ENCODE data around the gene KCTD1.
A peak's percentile ranks its signal among the peaks of the same experiment; 100 is the strongest.
"Not testable (repeated sequence)": the region's sequence is repeated elsewhere in the genome, so short reads cannot be mapped to it uniquely, and the experiment has no call there.

The KCTD1 gene

DNA sequence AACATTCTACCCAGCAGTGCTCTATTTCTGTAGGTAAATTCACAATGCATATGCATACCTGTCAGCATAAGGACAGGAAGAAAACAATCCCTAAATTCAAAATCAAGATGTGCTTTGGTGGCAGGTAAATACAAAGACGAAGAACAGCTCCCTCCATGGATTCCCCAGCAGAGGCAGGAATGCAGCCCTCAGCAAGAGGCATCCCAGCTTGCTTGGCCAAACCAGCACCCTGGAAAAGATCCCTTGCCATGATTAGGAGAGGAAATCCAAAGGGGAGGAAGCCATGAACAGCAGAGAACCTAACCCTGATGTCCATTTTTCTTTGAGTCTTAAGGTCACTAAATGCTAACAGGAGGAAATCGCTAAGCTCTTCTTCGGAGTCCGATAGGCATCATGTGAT, 91.2 kb downstream of the KCTD1 start:
- DNase-seq: no peak

- no peak for DNase-seq
These were observed 92.3 kb downstream of the KCTD1 start for GRCh38 chr18:26456070-26456491.

DNA sequence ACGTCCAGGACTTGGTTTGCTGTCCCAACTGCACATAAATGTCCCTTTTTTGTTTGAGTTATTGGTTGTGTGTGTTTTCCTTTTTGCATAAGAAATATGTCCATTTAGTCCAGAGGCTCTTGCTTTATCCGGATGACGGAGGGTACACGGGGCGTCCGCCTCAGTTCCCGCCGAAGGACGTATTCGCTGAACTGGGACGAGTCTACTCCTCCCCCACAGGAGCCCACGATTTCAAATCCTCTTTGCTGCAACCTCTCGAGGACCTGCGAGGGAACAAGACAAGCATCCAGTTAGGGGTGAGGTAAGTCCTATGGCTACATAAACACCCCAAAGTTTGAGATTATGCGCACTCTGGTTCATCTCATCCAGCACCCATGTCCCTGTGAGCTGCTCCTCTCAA, 92.7 kb downstream of the KCTD1 start:
- no peak for DNase-seq

DNA sequence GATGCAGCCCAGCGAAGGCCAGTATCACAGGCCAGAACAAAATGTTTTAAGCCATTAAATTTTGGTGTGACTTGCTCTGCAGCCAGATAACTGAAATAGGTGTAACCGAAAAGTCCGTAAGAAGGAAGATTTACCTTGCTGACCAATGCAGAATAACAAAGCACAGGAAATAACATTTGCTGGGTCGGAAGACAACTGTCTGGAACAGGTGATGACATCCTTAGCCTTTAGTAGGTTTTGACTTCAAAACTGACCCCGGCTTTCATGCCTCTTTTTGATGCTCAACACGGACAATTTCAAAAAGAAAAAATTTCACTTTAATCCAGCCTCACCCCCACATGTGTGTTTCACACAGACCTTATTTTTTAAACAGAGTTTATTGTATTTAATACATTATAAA, 93.7 kb downstream of the KCTD1 start:
- no peak for DNase-seq

DNA sequence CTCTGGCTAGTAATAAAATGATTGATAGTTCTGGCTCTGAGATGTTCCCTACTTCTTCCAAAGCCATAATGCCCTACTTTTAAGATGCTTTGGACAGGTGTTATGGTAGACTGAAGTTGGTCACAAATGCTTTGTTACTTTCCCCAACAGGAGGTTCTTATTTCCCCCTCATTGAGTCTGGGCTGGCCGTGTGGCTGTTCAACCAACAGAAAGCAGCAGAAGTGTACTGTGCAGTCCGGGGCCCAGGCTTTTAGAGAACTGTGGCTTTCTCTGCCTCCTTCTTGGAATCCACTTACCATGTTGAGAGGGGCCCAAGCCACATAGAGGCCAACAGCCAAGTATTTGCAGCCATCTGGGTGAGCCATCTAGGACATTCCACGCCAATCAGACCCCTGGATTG, 94.2 kb downstream of the KCTD1 start:
- no peak for DNase-seq

DNA sequence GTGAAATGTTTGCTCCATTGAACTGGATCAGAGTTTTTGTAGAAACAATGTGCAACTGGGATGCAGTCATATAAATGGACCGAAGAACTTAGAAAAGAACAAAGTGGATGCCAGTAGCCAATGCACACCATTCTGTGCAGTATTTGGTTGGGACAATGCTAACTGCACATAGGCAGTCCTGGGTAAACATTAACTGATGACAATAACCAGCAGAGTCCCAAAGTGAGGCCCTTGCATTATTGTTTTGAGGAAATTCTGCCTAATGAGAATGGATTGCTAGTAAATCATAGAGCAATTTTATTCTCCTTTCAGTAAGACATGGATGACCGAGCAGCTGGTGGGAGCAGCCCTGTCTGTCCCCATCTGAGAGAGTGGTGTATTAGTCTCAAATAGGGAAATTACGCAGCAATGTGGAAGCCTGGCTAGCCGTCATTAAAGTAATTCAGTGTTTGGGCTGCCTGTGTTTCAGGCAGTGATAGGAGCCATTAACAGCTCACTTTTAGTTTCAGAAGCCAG, 94.9 kb downstream of the KCTD1 start:
- no peak for DNase-seq

DNA sequence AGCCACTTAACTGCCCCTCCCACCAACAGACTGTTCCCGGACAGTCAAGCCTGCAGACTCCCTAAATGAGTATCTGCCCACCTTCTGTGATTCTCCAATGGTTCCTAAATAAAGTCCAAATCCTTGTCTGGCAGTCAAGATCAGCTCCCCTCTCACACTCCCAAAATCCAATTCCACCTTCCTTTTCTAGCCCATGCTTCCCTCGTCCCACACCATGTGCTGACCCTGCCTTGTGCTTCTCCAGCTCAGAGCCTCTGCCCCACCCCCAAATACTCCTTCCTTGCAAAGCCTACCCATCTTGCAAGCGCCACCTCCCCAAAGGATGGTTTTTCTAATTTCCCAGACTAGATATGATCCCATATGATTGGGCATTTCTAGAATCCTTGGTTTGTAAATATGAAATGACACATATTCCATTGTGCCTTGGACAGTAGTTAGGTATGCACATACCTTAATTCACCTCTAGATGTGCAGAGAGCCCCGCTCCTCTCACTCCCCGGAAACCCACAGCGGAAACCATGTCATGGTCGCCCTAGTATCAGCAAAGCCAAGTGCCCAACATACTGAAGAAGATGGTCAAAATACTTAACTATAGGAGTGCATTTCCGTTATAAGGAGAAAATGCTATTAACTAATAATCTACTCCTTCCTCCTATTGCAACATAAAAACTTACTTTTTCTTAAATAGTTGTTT, 97.2 kb downstream of the KCTD1 start:
- no peak for DNase-seq

- DNase-seq: no peak
These were observed 99.6 kb downstream of the KCTD1 start for GRCh38 chr18:26448714-26449159.

DNA sequence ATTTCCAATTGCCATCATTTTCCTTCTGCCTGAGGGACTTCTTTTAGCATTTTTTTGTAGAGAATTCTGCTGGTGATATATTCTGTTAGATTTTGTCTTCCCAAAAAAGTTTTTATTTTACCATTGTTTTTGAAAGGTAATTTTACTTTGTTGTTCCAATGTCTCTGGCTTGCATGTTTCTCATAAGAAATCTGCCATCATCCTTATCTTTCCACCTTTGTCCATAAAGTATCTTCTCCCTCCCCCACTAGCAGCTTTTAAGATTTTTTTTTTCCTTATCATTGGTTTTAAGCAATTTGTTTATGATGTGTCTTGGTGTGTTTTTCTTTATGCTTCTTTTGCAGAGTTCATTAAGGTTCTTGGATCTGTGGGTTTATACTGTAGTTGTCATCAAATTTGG, 104.5 kb downstream of the KCTD1 start:
- no peak for DNase-seq

DNA sequence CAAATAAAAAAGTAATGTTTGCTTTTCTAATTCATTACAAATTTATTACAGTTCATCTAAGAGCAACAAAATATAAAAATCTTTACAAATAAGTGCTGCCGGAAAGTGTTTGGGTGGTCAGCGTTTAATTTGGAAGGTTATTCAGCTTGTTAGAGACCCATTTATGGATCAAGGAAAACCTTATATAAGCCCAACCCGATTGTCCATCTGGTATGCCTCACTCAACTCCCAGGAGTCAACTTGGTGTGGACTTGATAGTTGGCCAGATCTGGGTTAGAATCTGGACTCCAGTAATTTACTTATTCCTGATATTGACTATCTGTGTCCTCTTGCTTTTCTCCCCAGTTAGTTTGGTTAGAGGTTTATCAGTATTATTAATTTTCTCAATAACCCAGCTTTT, 106.2 kb downstream of the KCTD1 start:
- DNase-seq: no peak

DNA sequence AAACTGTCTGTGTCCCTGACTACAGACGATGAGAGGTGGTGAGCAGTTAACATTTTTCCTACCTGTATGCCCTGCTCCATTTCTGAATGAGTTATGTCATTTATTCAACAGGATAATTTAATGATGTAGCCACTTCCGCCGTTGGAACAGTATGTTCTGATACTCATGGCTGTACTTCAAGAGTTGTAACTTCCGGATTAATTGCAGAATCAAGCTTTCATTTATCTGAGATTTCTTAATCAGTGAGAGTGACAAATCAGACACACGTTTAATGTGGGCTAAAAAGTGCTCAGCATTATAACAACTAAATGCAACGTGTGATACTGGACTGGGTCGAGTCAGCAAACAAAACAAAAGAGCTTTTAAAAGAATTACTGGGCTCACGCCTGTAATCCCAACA, 107.7 kb downstream of the KCTD1 start:
- no peak for DNase-seq

GRCh38 chr18:26439537-26439936, 108.8 kb downstream of the KCTD1 start:
- no peak for DNase-seq

- DNase-seq: no peak
These were observed 109.4 kb downstream of the KCTD1 start for GRCh38 chr18:26438980-26439379.

- not testable (repeated sequence) for DNase-seq
These were observed 110.7 kb downstream of the KCTD1 start for GRCh38 chr18:26437634-26438033.

DNA sequence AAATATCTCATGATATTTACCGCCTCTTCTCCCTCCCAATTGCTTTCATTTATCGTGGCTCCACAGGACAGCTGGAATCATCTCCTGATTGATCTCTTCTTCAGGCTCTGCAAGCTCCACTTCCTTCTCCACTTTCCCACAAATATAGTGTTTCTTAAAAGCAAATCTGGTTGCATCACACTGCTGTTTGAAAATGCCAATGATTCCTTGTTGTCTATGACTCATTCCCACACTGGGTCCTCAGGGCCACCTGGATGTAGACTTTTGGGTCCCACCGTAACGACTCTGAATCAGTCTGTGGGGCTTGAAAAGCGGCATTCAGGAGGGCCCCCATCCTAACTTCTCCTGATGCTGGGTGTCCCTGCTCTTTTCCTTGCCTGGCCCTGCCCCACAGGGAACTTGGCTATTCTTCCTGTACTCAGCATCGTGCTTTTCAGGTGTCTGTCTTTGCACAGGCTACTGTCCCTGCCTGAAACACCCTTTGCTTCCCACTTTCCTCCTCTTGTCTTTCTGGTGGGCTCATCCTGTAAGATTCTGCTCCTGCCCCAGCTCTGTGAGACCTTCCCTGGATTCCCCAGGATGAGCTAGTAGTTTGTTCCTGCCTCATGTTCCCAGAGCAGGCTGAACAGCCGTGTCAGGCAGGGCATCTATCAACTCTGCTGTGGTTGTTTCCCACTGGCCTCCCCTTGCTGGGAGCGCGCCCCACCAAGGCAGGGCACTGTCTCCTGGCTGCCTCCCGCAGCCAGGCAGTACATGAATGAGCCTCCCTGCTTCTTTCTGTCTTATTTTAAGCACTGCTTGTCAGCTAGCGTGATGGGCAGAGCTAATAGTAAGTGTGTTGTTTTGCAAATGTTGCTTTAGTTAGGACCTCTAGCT, 111.9 kb downstream of the KCTD1 start:
- DNase-seq: peak; percentile 86

GRCh38 chr18:26435415-26436095, 112.8 kb downstream of the KCTD1 start:
- DNase-seq: no peak

GRCh38 chr18:26434887-26435286, 113.5 kb downstream of the KCTD1 start:
- no peak for DNase-seq

DNA sequence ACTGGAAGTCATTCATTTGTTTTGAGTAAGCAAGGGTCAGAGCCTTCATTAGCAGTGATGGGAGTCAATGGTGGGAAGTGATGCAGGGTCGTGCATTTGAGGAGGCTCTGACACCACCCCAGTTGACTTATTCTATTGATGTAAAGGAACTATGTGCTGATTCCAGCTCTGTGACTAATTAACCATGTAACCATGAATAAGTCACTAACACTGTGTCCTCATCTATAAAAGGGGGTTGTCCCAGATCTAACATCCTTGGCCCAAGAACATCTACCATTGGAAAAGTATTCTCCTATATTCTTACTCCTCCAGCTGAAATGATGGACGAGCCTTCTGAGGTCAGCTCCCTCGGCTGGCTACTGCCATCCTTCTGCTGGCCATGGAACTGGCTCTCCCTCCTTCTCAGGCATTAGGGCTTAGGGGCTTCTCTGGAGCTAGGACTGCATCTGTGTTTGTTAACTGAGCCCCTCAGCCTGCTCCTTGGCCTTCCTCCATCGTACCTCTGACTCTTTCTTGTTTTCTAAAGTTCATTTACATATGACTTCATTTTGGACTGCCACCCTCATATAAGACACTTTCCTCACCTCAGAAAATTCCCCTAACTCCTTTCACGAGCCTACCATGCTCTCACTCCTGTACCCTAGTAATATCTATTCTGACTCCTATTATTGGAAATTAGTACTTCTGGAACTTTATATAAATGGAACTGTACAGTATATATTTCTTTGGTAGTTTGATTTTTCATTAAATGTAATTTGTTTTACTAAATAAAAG, 115.5 kb downstream of the KCTD1 start:
- no peak for DNase-seq

DNA sequence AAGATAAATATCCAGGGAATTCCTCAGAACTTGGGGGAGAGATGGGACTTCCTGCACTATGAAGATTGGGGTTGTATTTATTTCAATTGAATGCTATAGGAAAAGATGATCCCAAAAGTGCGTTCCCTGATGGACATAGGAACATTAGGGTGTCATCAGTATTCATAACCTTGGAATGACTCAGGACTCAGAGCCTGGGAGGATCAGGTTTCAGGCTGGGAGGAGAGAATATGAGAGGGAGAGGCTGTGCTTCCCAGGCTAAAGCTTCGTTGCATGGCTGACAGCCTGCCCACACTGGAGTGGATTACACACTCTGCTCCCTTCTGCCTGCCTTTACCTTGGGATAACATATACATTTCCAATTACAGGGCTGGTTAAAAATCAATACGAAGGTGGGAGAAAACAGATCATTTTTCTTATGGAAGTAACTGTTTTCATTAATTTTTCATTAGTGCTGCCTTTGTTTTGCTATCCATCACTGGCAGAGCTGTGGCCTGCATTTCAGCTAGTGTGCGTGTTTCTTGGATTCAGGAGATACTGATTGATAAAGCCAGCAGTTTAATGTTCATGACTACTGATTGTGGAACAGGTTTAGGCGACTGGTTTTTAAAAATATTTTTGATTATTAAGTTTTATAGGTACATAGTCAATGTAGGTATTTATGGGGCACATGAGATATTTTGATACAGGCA, 118.7 kb downstream of the KCTD1 start:
- DNase-seq: peak; percentile 86

DNA sequence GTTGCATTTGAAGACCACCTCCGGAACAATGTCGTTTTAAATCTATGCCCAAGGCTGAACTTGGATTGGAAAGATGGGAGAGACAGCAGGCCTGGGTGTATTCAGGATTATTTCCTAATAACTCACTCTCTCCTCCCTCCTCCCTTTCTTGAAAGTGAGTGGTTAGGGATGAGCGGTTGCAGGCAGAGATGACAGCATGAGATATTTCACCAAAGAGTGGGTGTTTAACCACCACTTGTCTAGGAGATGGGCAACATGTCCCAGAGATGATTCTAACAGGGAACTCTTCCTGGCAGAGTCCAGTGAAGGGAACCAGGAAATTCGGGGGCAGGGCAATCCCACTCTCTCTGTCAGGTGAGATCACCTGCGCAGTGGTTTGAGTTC, 123.2 kb downstream of the KCTD1 start:
- peak; percentile 38 for DNase-seq

DNA sequence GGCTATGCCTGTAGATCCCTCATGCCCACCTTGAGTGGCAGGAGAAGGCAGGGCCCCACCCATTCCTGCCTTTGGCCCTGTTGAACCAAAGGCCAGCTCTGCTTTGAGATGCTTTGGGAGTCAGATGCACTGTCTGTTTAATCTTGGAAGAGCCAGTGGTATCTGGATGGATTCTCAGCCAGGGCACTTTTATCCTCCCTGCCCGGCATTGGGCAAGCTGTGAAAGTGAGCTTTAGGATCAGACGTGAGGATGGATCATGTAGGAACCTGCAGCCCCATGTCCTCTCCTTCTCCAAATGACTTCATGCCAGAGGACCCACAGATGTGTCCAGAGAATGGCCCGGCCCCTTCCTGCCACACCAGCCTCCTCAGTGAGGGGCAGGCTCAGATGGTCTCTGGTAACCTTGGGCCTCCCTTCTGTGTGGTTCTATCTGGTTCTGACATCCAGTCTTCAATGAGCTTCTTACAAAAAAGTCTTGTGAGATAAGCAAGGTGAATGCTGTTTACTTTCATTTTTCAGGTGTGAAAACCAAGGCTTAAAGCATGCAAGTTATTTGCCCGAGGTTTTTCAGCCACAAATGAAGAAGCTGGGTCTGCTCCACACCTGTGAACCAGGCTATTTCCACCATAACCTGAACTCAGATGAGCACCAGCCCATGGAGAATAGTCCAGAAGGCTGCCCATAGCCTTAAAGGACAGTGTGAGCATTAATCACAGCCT, 123.8 kb downstream of the KCTD1 start:
- no peak for DNase-seq

Data from fibroblast of skin of right quadriceps (primary cell).